GM12878 (cell line): ENCODE results near the gene SLC25A13. TPM values are rescaled to one million over a fixed set of nuclear protein-coding genes. Genes with fewer than 3 reads are reported as not detected.

Experiments
- CBX5 ChIP-seq: sonication (generic); IDR thresholded peaks from 2 replicates; pipeline ENCODE4 v1.6.1; 2016; ENCODE audit warnings: low read depth, moderate library complexity, mild to moderate bottlenecking, inconsistent platforms
- CHD4 ChIP-seq: fragments of 200-600 bp; sonication (generic); IDR thresholded peaks from 2 replicates; pipeline ENCODE4 v1.6.1; 2016; ENCODE audit warnings: mild to moderate bottlenecking
- EP300 ChIP-seq, 2 experiments: fragments of 150-350 bp in 1 of 2; IDR thresholded peaks; 2 replicates each; pipeline ENCODE4 v1.6.1; 2011 to 2012; ENCODE audit warnings: low read depth in 2 of 2, low read length in 2 of 2, borderline replicate concordance in 1 of 2, improper control_type of control experiment in 1 of 2, inconsistent platforms in 1 of 2; ENCODE audit not compliant: control insufficient read depth in 1 of 2
- FOXK2 ChIP-seq: fragments of 450-650 bp; IDR thresholded peaks from 2 replicates; pipeline ENCODE4 v1.6.1; 2017; ENCODE audit warnings: mild to moderate bottlenecking, moderate library complexity
- MEF2B ChIP-seq: fragments of 450-650 bp; IDR thresholded peaks from 2 replicates; pipeline ENCODE4 v1.6.1; 2018; ENCODE audit warnings: mild to moderate bottlenecking, moderate library complexity; ENCODE audit not compliant: partially characterized antibody, poor library complexity, severe bottlenecking
- NBN ChIP-seq: fragments of 450-650 bp; IDR thresholded peaks from 2 replicates; pipeline ENCODE4 v1.6.1; 2016
- POLR2AphosphoS2 ChIP-seq: IDR thresholded peaks from 2 replicates; pipeline ENCODE4 v1.6.1; 2011; ENCODE audit warnings: low read depth, mild to moderate bottlenecking, low read length, improper control_type of control experiment, moderate library complexity
- POLR2AphosphoS5 ChIP-seq: IDR thresholded peaks from 2 replicates; pipeline ENCODE4 v1.6.1; 2011; ENCODE audit warnings: mild to moderate bottlenecking, low read length, inconsistent platforms
- RCOR1 ChIP-seq: conservative IDR thresholded peaks from 2 replicates; pipeline ENCODE4 v1.6.1; 2012; ENCODE audit warnings: low read depth, low read length, improper control_type of control experiment
- SMAD5 ChIP-seq: IDR thresholded peaks from 2 replicates; pipeline ENCODE4 v1.6.1; 2016; ENCODE audit warnings: antibody characterized with exemption, low read depth
- SPI1 ChIP-seq: IDR thresholded peaks from 2 replicates; pipeline ENCODE4 v1.6.1; 2011; ENCODE audit warnings: low read depth, mild to moderate bottlenecking, low read length, moderate library complexity, borderline replicate concordance; ENCODE audit not compliant: insufficient read depth
- ZNF24 ChIP-seq: fragments of 450-650 bp; IDR thresholded peaks from 2 replicates; pipeline ENCODE4 v1.6.1; 2017; ENCODE audit warnings: antibody characterized with exemption, mild to moderate bottlenecking
- polyA plus RNA-seq, 11 experiments: library from polyadenylated mRNA; depleted of rRNA in 4 of 11; unstranded in 6 of 11; stranded (reverse) in 5 of 11; fragments of >200 nt; fragmentation: Nextera tagmentation in 4 of 11; fragmentation: Illumina TruSeq in 1 of 11; extraction: Ambion mirVana in 4 of 11; extraction: Trizol in 1 of 11; gene quantifications; 1 replicate in 1 of 11; 2 replicates in 10 of 11; pipeline versions ENCODE4 v1.2.1 to v1.2.3, GENCODE V29; 2011 to 2016; ENCODE audit warnings: inconsistent platforms in 2 of 11, missing spikeins in 2 of 11, low read depth in 1 of 11
- total RNA-seq, 4 experiments: library from RNA; depleted of rRNA in 3 of 4; stranded (reverse); fragments of >200 nt in 3 of 4; fragmentation: Illumina TruSeq in 1 of 4; extraction: Trizol in 1 of 4; gene quantifications; 2 replicates each; pipeline versions ENCODE4 v1.2.1 to v1.2.3, GENCODE V29; 2013 to 2021
- TF ChIP-seq, protein P1 (sequence below): IDR thresholded peaks from 2 replicates; pipeline ENCODE4 v1.6.1; 2012; ENCODE audit warnings: low read depth, low read length, improper control_type of control experiment
- TF ChIP-seq, protein P2 (sequence below): fragments of 450-650 bp; IDR thresholded peaks from 2 replicates; pipeline ENCODE4 v1.6.1; 2017; ENCODE audit warnings: mild to moderate bottlenecking, moderate library complexity
- TF ChIP-seq, protein P3 (sequence below): IDR thresholded peaks from 2 replicates; pipeline ENCODE4 v1.6.1; 2011; ENCODE audit warnings: borderline replicate concordance, low read depth, mild to moderate bottlenecking, moderate library complexity, mixed read lengths, low read length; ENCODE audit not compliant: insufficient read depth; ENCODE audit errors: extremely low read length

The SLC25A13 gene
- total and polyA plus RNA-seq, 10 of the 15 experiments (the other 5 are each of a cell fraction or from before 2014, with no cell fraction given), result 7.0 to 24.7 (median 18.6) TPM

GRCh38 chr7:96321031-96321657, 754 bp downstream of the SLC25A13 start (continued):
- TF ChIP-seq SPI1, result peak; percentile 56; the same call in 1 of the 2 replicates
- peak; percentile 8; the same call in 1 of the 2 replicates for TF ChIP-seq FOXK2
- TF ChIP-seq RCOR1, result no peak
- 0 out of 4 replicates have a peak, but pooled peaks of 1 of the 2 experiments have one; percentile 14 for TF ChIP-seq EP300 (IDR thresholded peaks at IDR 0.05; ENCODE audit: borderline replicate concordance in 1 of 2, control insufficient read depth in 1 of 2, low read depth in 2 of 2, low read length in 2 of 2)
- 0 out of 2 replicates have a peak, but pooled peaks have one; percentile 5 for TF ChIP-seq ZNF24
- peak; percentile 93; the same call in 1 of the 2 replicates for TF ChIP-seq POLR2AphosphoS5
- no peak for TF ChIP-seq CBX5
- TF ChIP-seq, protein P1, sequence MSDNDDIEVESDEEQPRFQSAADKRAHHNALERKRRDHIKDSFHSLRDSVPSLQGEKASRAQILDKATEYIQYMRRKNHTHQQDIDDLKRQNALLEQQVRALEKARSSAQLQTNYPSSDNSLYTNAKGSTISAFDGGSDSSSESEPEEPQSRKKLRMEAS, result no peak
- TF ChIP-seq POLR2AphosphoS2, result no peak
- no peak for TF ChIP-seq CHD4
- TF ChIP-seq, protein P2, sequence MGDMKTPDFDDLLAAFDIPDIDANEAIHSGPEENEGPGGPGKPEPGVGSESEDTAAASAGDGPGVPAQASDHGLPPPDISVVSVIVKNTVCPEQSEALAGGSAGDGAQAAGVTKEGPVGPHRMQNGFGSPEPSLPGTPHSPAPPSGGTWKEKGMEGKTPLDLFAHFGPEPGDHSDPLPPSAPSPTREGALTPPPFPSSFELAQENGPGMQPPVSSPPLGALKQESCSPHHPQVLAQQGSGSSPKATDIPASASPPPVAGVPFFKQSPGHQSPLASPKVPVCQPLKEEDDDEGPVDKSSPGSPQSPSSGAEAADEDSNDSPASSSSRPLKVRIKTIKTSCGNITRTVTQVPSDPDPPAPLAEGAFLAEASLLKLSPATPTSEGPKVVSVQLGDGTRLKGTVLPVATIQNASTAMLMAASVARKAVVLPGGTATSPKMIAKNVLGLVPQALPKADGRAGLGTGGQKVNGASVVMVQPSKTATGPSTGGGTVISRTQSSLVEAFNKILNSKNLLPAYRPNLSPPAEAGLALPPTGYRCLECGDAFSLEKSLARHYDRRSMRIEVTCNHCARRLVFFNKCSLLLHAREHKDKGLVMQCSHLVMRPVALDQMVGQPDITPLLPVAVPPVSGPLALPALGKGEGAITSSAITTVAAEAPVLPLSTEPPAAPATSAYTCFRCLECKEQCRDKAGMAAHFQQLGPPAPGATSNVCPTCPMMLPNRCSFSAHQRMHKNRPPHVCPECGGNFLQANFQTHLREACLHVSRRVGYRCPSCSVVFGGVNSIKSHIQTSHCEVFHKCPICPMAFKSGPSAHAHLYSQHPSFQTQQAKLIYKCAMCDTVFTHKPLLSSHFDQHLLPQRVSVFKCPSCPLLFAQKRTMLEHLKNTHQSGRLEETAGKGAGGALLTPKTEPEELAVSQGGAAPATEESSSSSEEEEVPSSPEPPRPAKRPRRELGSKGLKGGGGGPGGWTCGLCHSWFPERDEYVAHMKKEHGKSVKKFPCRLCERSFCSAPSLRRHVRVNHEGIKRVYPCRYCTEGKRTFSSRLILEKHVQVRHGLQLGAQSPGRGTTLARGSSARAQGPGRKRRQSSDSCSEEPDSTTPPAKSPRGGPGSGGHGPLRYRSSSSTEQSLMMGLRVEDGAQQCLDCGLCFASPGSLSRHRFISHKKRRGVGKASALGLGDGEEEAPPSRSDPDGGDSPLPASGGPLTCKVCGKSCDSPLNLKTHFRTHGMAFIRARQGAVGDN, result no peak
- TF ChIP-seq, protein P3, sequence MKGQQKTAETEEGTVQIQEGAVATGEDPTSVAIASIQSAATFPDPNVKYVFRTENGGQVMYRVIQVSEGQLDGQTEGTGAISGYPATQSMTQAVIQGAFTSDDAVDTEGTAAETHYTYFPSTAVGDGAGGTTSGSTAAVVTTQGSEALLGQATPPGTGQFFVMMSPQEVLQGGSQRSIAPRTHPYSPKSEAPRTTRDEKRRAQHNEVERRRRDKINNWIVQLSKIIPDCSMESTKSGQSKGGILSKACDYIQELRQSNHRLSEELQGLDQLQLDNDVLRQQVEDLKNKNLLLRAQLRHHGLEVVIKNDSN, result no peak
- no peak for TF ChIP-seq MEF2B
- peak; percentile 67; the same call in 1 of the 2 replicates for TF ChIP-seq NBN
- peak; percentile 39; the same call in 1 of the 2 replicates for TF ChIP-seq SMAD5
